ENCODE results near the gene TAF11L6.
"Not testable (repeated sequence)": the region's sequence is repeated elsewhere in the genome, so short reads cannot be mapped to it uniquely, and the experiment has no call there.

- not testable (repeated sequence) for TF ChIP-seq CTCF, POLR2A (IDR thresholded peaks at IDR 0.05)
Measured at GRCh38 chr5:17521501-17521900, 7.0 kb upstream of the TAF11L6 start, which contains the start of gene TAF11L4.

Measured in testis (tissue), 2 donors.